ENCODE data around the gene GPC6. TPM values are rescaled to one million over a fixed set of nuclear protein-coding genes. Genes with fewer than 3 reads are reported as not detected.

The GPC6 gene
- total and polyA plus RNA-seq, 4 donors, result 5.9 to 29.1 (median 18.2) TPM

- TF ChIP-seq GABPA (IDR thresholded peaks at IDR 0.05 in 1 of 2, conservative IDR thresholded peaks at IDR 0.05 in 1 of 2) (no peak), FOXA2 (IDR thresholded peaks at IDR 0.05) (no peak), SP1 (IDR thresholded peaks at IDR 0.05) (no peak), CTCF (IDR thresholded peaks at IDR 0.05; ENCODE audit: low read depth, low read length, missing input control) (no peak), HNF4G (IDR thresholded peaks at IDR 0.05) (no peak), YY1 (IDR thresholded peaks at IDR 0.05) (no peak), HNF4A (conservative IDR thresholded peaks at IDR 0.05) (no peak)
Measured at GRCh38 chr13:94395860-94396259, 1169.3 kb downstream of the GPC6 start (continued).

GRCh38 chr13:94399812-94400211 is 1173.2 kb downstream of the GPC6 start:
- H3K36me3 ChIP-seq (ENCODE audit: control insufficient read depth in 4 of 4, insufficient read depth in 3 of 4, low read depth in 1 of 4, low read length in 3 of 4), result peaks cover 0 to 5% (median under 1%) of the 10 kb centered on the region in 4 donors
- no peak overlapping the region for H3K27ac ChIP-seq (ENCODE audit: low read depth in 1 of 2, low read length in 2 of 2)
- no peak for TF ChIP-seq HNF4G (IDR thresholded peaks at IDR 0.05)
- no peak for TF ChIP-seq GABPA (IDR thresholded peaks at IDR 0.05 in 1 of 2, conservative IDR thresholded peaks at IDR 0.05 in 1 of 2)
- TF ChIP-seq HNF4A (conservative IDR thresholded peaks at IDR 0.05), result no peak
- no peak for TF ChIP-seq SP1 (IDR thresholded peaks at IDR 0.05)
- no peak for TF ChIP-seq MAX (IDR thresholded peaks at IDR 0.05)
- TF ChIP-seq CTCF (IDR thresholded peaks at IDR 0.05; ENCODE audit: low read depth, low read length, missing input control), result no peak
- TF ChIP-seq REST (IDR thresholded peaks at IDR 0.05), result no peak
- TF ChIP-seq FOXA1 (IDR thresholded peaks at IDR 0.05), result no peak
- TF ChIP-seq ATF3 (IDR thresholded peaks at IDR 0.05), result no peak
- no peak for TF ChIP-seq YY1 (IDR thresholded peaks at IDR 0.05)
- TF ChIP-seq JUND (IDR thresholded peaks at IDR 0.05), result no peak
- no peak for TF ChIP-seq FOXA2 (IDR thresholded peaks at IDR 0.05)
- TF ChIP-seq RXRA (IDR thresholded peaks at IDR 0.05), result no peak
- TF ChIP-seq NR2F2 (IDR thresholded peaks at IDR 0.05), result no peak
- TF ChIP-seq TAF1 (conservative IDR thresholded peaks at IDR 0.05), result no peak
- TF ChIP-seq RAD21 (IDR thresholded peaks at IDR 0.05), result no peak
- TF ChIP-seq EGR1 (IDR thresholded peaks at IDR 0.05; ENCODE audit: low read depth in 2 of 2), result no peak
- no peak for TF ChIP-seq ZBTB33 (IDR thresholded peaks at IDR 0.05)
- H3K9ac ChIP-seq (ENCODE audit: low read depth in 1 of 2, low read length in 2 of 2), result no peak overlapping the region
- no peak overlapping the region for H3K4me3 ChIP-seq (ENCODE audit: low read depth in 1 of 3, low read length in 3 of 3)
- H3K27me3 ChIP-seq (ENCODE audit: control insufficient read depth in 4 of 4, insufficient read depth in 4 of 4, low read length in 3 of 4), result no peaks in the 10 kb centered on the region
- DNase-seq (ENCODE audit: low spot score), result no peak
- H3K9me3 ChIP-seq (ENCODE audit: control insufficient read depth in 4 of 4, low read length in 3 of 4), result no peaks in the 10 kb centered on the region
- H3K4me1 ChIP-seq (ENCODE audit: control insufficient read depth in 4 of 4, insufficient read depth in 4 of 4, low read length in 3 of 4), result peaks cover 0 to 8% (median 5%) of the 10 kb centered on the region in 4 donors

Measured in liver (tissue), 9 donors.